GM19397 (cell line): ENCODE data around the gene C4A.
A peak's percentile ranks its signal among the peaks of the same experiment; 100 is the strongest.
"Not testable (repeated sequence)": the region's sequence is repeated elsewhere in the genome, so short reads cannot be mapped to it uniquely, and the experiment has no call there.

Experiments used
- ATAC-seq: cut with Tn5 transposase; IDR thresholded peaks from one replicate; pipeline ENCODE4 v1.9.1; 2021; ENCODE audit warnings: mild to moderate bottlenecking, moderate library complexity; ENCODE audit not compliant: unreplicated experiment

C4A gene

GRCh38 chr6:31958741-31959739 lies 22.8 kb upstream of the C4A start, which contains the start of the genes NELFE and SKIC2:
Gene NELFE, minus strand, starts transcription at chr6:31958971. Its CDS starts 525 bp downstream, at chr6:31958446.
Gene SKIC2, plus strand, starts transcription at chr6:31959175. Its CDS starts 18 bp downstream, at chr6:31959193.
- ATAC-seq: peak; percentile 96

GRCh38 chr6:31961616-31962015 lies 20.2 kb upstream of the C4A start:
- ATAC-seq: no peak

GRCh38 chr6:31963921-31964320 lies 17.9 kb upstream of the C4A start:
- ATAC-seq: no peak

- no peak for ATAC-seq
Observed at GRCh38 chr6:31965700-31966099, 16.2 kb upstream of the C4A start.

GRCh38 chr6:31966506-31966905 lies 15.4 kb upstream of the C4A start:
- ATAC-seq: no peak

- no peak for ATAC-seq
Observed at GRCh38 chr6:31966997-31967925, 14.6 kb upstream of the C4A start.

- no peak for ATAC-seq
Observed at GRCh38 chr6:31967926-31968320, 13.9 kb upstream of the C4A start.

GRCh38 chr6:31968326-31968725 lies 13.5 kb upstream of the C4A start:
- no peak for ATAC-seq

GRCh38 chr6:31968791-31969711 lies 12.8 kb upstream of the C4A start:
- ATAC-seq: no peak

GRCh38 chr6:31969712-31970603 lies 11.9 kb upstream of the C4A start:
- ATAC-seq: no peak

- ATAC-seq: no peak
Observed at GRCh38 chr6:31970604-31971271, 11.1 kb upstream of the C4A start.

- ATAC-seq: no peak
Observed at GRCh38 chr6:31971279-31971992, 10.4 kb upstream of the C4A start.

- peak; percentile 83 for ATAC-seq
Observed at GRCh38 chr6:31971993-31972708, 9.7 kb upstream of the C4A start, which contains the start of gene DXO. Gene DXO, minus strand, starts transcription at chr6:31972138. Its CDS starts 463 bp downstream, at chr6:31971675.

- ATAC-seq: no peak
Observed at GRCh38 chr6:31972709-31973350, 9.0 kb upstream of the C4A start.

GRCh38 chr6:31976065-31976464 lies 5.8 kb upstream of the C4A start:
- ATAC-seq: not testable (repeated sequence)

- ATAC-seq: no peak
Observed at GRCh38 chr6:31977816-31978431, 3.9 kb upstream of the C4A start.
